HG02642 (cell line): Measurements from ENCODE around the gene KCTD6.

ENCODE experiments used
- ATAC-seq: cut with Tn5 transposase; IDR thresholded peaks from one replicate; pipeline ENCODE4 v1.9.1; 2021; ENCODE audit warnings: mild to moderate bottlenecking; ENCODE audit not compliant: unreplicated experiment, poor library complexity

The KCTD6 gene

GRCh38 chr3:58540176-58540858, 48.4 kb downstream of the KCTD6 start:
- no peak for ATAC-seq

- ATAC-seq, result no peak
These were observed 52.6 kb downstream of the KCTD6 start for GRCh38 chr3:58544541-58544940.

- no peak for ATAC-seq
These were observed 59.8 kb downstream of the KCTD6 start for GRCh38 chr3:58551636-58552180.
